GM12878 (cell line): ENCODE results near the gene TRIM37. TPM values are rescaled to one million over a fixed set of nuclear protein-coding genes. Genes with fewer than 3 reads are reported as not detected.
A peak's percentile ranks its signal among the peaks of the same experiment; 100 is the strongest.

Experiments
- E2F4 ChIP-seq: IDR thresholded peaks from 2 replicates; pipeline ENCODE4 v1.6.1; 2012; ENCODE audit warnings: low read depth, low read length, improper control_type of control experiment
- GABPA ChIP-seq: IDR thresholded peaks from 2 replicates; pipeline ENCODE4 v1.6.1; 2014; ENCODE audit warnings: antibody characterized with exemption, low read depth, mild to moderate bottlenecking, inconsistent platforms
- NBN ChIP-seq: fragments of 450-650 bp; IDR thresholded peaks from 2 replicates; pipeline ENCODE4 v1.6.1; 2016
- NR2F1 ChIP-seq: fragments of 450-650 bp; conservative IDR thresholded peaks from 2 replicates; pipeline ENCODE4 v1.6.1; 2017; ENCODE audit warnings: mild to moderate bottlenecking
- PKNOX1 ChIP-seq: fragments of 450-650 bp; IDR thresholded peaks from 2 replicates; pipeline ENCODE4 v1.6.1; 2016; ENCODE audit warnings: mild to moderate bottlenecking
- SIX5 ChIP-seq: IDR thresholded peaks from 2 replicates; pipeline ENCODE4 v1.6.1; 2011; ENCODE audit warnings: mild to moderate bottlenecking, low read depth, low read length, moderate library complexity; ENCODE audit not compliant: severe bottlenecking
- STAT1 ChIP-seq: fragments of 450-650 bp; conservative IDR thresholded peaks from 2 replicates; pipeline ENCODE4 v1.6.1; 2014; ENCODE audit warnings: antibody characterized with exemption, mild to moderate bottlenecking
- TCF12 ChIP-seq: IDR thresholded peaks from 2 replicates; pipeline ENCODE4 v1.6.1; 2011; ENCODE audit warnings: low read depth, mild to moderate bottlenecking, low read length
- TCF7 ChIP-seq: IDR thresholded peaks from 2 replicates; pipeline ENCODE4 v1.6.1; 2014; ENCODE audit warnings: antibody characterized with exemption, borderline replicate concordance
- USF2 ChIP-seq: IDR thresholded peaks from 2 replicates; pipeline ENCODE4 v1.6.1; 2011; ENCODE audit warnings: low read depth, low read length, improper control_type of control experiment, borderline replicate concordance
- polyA plus RNA-seq, 11 experiments: library from polyadenylated mRNA; depleted of rRNA in 4 of 11; unstranded in 6 of 11; stranded (reverse) in 5 of 11; fragments of >200 nt; fragmentation: Nextera tagmentation in 4 of 11; fragmentation: Illumina TruSeq in 1 of 11; extraction: Ambion mirVana in 4 of 11; extraction: Trizol in 1 of 11; gene quantifications; 1 replicate in 1 of 11; 2 replicates in 10 of 11; pipeline versions ENCODE4 v1.2.1 to v1.2.3, GENCODE V29; 2011 to 2016; ENCODE audit warnings: inconsistent platforms in 2 of 11, missing spikeins in 2 of 11, low read depth in 1 of 11
- total RNA-seq, 4 experiments: library from RNA; depleted of rRNA in 3 of 4; stranded (reverse); fragments of >200 nt in 3 of 4; fragmentation: Illumina TruSeq in 1 of 4; extraction: Trizol in 1 of 4; gene quantifications; 2 replicates each; pipeline versions ENCODE4 v1.2.1 to v1.2.3, GENCODE V29; 2013 to 2021
- TF ChIP-seq, protein P1 (sequence below), 3 experiments: IDR thresholded peaks in 2 of 3; conservative IDR thresholded peaks in 1 of 3; 2 replicates each; pipeline ENCODE4 v1.5.1; 2011; ENCODE audit warnings: low read depth in 3 of 3, low read length in 3 of 3, mild to moderate bottlenecking in 3 of 3, control low read depth in 2 of 3, moderate library complexity in 2 of 3, inconsistent platforms in 1 of 3, mixed read lengths in 1 of 3; ENCODE audit not compliant: control insufficient read depth in 2 of 3, insufficient read depth in 1 of 3; ENCODE audit errors: extremely low read depth in 1 of 3
- TF ChIP-seq, protein P2 (sequence below): IDR thresholded peaks from 2 replicates; pipeline ENCODE4 v1.6.1; 2012; ENCODE audit warnings: low read depth, low read length, improper control_type of control experiment
- TF ChIP-seq, protein P3 (sequence below): fragments of 150-350 bp; IDR thresholded peaks from 2 replicates; pipeline ENCODE4 v1.6.1; 2016; ENCODE audit warnings: low read depth, low read length
- TF ChIP-seq, protein P4 (sequence below): IDR thresholded peaks from 2 replicates; pipeline ENCODE4 v1.6.1; 2011; ENCODE audit warnings: low read depth, mild to moderate bottlenecking, low read length, moderate library complexity, borderline replicate concordance; ENCODE audit errors: extremely low read depth

The TRIM37 gene
- total and polyA plus RNA-seq, 10 of the 15 experiments (the other 5 are each of a cell fraction or from before 2014, with no cell fraction given): 4.8 to 20.6 (median 18.1) TPM

DNA sequence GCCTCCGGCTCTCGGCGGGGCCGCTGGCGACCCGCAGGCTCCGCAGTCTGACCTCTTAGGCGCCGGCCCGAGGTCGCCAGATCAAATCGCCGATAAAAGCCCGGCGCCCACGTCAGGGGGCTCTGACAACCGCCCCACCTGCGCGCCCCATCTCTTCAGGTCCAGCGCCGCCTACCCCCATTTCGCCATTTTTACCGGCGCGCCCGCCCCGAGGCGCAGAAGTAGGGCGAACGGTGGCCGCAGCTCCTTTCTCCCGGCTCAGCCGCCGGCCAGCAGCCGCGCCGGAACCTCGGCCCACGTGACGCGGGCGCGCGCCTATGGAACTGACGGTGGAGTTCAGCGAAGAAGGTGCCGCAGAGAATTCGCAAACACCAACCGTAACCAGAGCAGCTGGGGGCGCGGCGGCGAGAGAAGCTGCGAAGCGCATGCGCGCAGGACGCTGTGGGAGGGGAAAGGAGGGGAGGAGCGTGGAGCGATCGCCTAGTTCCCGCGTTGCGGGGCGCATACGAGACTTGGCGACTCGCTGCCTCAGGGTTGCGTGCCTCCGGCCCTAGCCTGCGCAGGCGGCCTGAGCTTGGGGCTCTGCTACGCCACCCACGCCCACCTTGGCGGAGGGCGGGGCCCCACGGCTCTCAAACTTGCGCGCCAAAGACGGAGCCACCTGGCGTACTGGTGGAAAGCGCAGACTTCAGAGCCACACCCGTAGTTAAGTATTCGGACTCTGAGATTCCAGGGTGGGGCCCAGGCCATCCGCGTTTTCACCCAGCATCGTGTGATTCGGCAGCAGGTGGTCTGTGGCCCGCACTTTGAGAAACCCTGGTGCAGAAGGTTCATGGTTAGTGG lies at the start of gene TRIM37 (continued):
- TF ChIP-seq, protein P1, sequence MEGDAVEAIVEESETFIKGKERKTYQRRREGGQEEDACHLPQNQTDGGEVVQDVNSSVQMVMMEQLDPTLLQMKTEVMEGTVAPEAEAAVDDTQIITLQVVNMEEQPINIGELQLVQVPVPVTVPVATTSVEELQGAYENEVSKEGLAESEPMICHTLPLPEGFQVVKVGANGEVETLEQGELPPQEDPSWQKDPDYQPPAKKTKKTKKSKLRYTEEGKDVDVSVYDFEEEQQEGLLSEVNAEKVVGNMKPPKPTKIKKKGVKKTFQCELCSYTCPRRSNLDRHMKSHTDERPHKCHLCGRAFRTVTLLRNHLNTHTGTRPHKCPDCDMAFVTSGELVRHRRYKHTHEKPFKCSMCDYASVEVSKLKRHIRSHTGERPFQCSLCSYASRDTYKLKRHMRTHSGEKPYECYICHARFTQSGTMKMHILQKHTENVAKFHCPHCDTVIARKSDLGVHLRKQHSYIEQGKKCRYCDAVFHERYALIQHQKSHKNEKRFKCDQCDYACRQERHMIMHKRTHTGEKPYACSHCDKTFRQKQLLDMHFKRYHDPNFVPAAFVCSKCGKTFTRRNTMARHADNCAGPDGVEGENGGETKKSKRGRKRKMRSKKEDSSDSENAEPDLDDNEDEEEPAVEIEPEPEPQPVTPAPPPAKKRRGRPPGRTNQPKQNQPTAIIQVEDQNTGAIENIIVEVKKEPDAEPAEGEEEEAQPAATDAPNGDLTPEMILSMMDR (IDR thresholded peaks at IDR 0.05 in 2 of 3, conservative IDR thresholded peaks at IDR 0.05 in 1 of 3; ENCODE audit: control insufficient read depth in 2 of 3, extremely low read depth in 1 of 3, insufficient read depth in 1 of 3, low read depth in 3 of 3, low read length in 3 of 3): 0 out of 6 replicates have a peak, but pooled peaks of 1 of the 3 experiments have one; percentile 4
- peak; percentile 3 for TF ChIP-seq SIX5
- TF ChIP-seq, protein P2, sequence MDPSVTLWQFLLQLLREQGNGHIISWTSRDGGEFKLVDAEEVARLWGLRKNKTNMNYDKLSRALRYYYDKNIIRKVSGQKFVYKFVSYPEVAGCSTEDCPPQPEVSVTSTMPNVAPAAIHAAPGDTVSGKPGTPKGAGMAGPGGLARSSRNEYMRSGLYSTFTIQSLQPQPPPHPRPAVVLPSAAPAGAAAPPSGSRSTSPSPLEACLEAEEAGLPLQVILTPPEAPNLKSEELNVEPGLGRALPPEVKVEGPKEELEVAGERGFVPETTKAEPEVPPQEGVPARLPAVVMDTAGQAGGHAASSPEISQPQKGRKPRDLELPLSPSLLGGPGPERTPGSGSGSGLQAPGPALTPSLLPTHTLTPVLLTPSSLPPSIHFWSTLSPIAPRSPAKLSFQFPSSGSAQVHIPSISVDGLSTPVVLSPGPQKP: 0 out of 2 replicates have a peak, but pooled peaks have one; percentile 57
- TF ChIP-seq NBN: 0 out of 2 replicates have a peak, but pooled peaks have one; percentile 50
- peak; percentile 85 for TF ChIP-seq NR2F1
- peak; percentile 43; the same call in 1 of the 2 replicates for TF ChIP-seq PKNOX1
- peak; percentile 81 for TF ChIP-seq TCF12
- TF ChIP-seq USF2: peak; percentile 88
- no peak for TF ChIP-seq TCF7
- TF ChIP-seq, protein P3, sequence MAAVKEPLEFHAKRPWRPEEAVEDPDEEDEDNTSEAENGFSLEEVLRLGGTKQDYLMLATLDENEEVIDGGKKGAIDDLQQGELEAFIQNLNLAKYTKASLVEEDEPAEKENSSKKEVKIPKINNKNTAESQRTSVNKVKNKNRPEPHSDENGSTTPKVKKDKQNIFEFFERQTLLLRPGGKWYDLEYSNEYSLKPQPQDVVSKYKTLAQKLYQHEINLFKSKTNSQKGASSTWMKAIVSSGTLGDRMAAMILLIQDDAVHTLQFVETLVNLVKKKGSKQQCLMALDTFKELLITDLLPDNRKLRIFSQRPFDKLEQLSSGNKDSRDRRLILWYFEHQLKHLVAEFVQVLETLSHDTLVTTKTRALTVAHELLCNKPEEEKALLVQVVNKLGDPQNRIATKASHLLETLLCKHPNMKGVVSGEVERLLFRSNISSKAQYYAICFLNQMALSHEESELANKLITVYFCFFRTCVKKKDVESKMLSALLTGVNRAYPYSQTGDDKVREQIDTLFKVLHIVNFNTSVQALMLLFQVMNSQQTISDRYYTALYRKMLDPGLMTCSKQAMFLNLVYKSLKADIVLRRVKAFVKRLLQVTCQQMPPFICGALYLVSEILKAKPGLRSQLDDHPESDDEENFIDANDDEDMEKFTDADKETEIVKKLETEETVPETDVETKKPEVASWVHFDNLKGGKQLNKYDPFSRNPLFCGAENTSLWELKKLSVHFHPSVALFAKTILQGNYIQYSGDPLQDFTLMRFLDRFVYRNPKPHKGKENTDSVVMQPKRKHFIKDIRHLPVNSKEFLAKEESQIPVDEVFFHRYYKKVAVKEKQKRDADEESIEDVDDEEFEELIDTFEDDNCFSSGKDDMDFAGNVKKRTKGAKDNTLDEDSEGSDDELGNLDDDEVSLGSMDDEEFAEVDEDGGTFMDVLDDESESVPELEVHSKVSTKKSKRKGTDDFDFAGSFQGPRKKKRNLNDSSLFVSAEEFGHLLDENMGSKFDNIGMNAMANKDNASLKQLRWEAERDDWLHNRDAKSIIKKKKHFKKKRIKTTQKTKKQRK: no peak
- no peak for TF ChIP-seq GABPA
- no peak for TF ChIP-seq STAT1
- peak; percentile 93 for TF ChIP-seq E2F4
- TF ChIP-seq, protein P4, sequence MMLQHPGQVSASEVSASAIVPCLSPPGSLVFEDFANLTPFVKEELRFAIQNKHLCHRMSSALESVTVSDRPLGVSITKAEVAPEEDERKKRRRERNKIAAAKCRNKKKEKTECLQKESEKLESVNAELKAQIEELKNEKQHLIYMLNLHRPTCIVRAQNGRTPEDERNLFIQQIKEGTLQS: peak; percentile 74; the same call in 1 of the 2 replicates
